GM19239 (cell line): ENCODE measurements around the gene SEMA4A.

Experiments
- DNase-seq: peaks from one replicate; pipeline ENCODE4 v3.0.0; 2011; ENCODE audit warnings: low spot score; ENCODE audit not compliant: insufficient read length
- FAIRE-seq: peaks from 2 replicates; lab custom pipeline; 2011; peaks lifted over from hg19 to GRCh38; lab: Jason Lieb, UNC

The SEMA4A gene

DNA sequence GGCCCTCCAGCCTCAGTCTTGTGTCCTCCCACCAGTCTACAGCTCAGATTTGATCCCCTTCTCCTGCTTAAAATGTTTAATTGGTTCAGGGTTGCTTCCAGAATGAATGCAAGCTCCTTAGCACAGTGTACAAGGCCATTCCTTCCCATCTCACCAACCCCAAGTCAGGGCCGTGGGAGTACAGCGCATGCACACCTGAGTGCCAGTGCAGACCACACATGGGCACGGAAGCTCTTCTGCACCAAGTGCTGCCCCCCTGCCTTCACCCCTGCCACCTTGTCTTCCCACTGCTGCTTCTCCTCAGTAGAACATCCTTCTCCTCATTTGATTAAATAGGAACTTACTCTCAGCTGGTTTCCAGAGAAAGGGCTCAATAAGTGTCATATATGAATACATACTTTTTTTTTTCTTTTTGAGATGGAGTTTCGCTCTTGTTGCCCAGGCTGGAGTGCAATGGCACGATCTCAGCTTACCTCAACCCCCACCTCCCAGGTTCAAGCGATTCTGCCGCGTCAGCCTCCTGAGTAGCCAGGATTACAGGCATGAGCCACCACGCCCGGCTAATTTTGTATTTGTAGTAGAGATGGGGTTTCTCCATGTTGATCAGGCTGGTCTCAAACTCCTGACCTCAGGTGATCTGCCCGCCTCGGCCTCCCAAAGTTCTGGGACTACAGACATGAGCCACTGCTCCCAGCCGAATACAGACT, 68.8 kb downstream of the SEMA4A start:
- FAIRE-seq (no peak), DNase-seq (no peak)

DNA sequence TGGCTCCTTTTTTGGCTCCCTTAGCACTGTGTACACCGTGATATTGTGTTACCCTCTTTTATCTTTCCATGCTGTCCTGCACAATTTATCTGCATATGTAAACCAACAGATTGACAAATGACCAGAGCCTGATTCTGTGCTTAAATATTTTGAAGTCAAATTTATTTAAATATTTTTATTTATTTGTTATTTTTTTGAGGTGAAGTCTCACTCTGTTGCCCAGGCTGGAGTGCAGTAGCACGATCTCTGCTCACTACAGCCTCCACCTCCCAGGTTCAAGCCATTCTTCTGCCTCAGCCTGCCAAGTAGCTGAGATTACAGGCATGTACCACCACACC, 72.3 kb downstream of the SEMA4A start:
- DNase-seq (no peak), FAIRE-seq (no peak)

DNA sequence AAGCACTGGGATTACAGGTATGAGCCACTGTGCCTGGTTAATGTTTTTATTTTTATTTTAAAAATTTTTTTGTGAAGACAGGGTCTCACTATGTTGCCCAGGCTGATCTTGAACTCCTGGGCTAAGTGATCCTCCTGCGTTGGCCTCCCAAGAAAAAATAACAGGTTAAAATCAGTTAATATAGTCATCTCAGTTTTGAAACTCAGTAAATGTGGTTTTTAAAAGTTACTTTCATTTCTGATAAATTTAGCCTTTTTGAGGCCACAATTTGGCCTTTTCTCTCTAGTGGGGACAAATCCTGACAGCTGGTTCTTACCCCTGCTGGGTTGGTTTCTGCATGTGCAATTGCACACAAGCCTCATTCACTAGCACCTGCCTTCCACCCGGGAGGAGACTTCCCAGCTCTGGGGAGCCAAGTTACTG, 72.7 kb downstream of the SEMA4A start:
- FAIRE-seq (peak; percentile 79), DNase-seq (peak; percentile 79)

GRCh38 chr1:156226782-156227181, 73.4 kb downstream of the SEMA4A start:
- FAIRE-seq (no peak), DNase-seq (no peak)
